Measurements from ENCODE around the gene LENEP.

- TF ChIP-seq POLR2A (IDR thresholded peaks at IDR 0.05) (no peak), CTCF (IDR thresholded peaks at IDR 0.05) (no peak)
Observed at GRCh38 chr1:155034318-155035208, 41.2 kb downstream of the LENEP start.
